CD4-positive, CD25-positive, alpha-beta regulatory T cell (primary cell): ENCODE data around the gene MSN. TPM values are rescaled to one million over a fixed set of nuclear protein-coding genes. Genes with fewer than 3 reads are reported as not detected.

Experiments used
- ATAC-seq, 2 donors: fragments of 150-1000 bp; cut with Tn5 transposase; one replicate each; pipeline ENCODE4 v1.10.0; 2021; ENCODE audit warnings: low read depth in 2 of 2, moderate number of reproducible peaks in 2 of 2, moderate library complexity in 1 of 2
- DNase-seq, 3 donors: peaks; one replicate each; pipeline versions ENCODE4 v3.0.0 to v3.0.0-alpha.2; 2012 to 2022; ENCODE audit warnings: mixed read lengths in 1 of 3
- H3K27ac ChIP-seq: one replicate; pipeline ENCODE4 v1.7.0; 2013; ENCODE audit warnings: mild to moderate bottlenecking, low read length; ENCODE audit not compliant: insufficient read depth, poor library complexity, severe bottlenecking
- H3K27me3 ChIP-seq: one replicate; pipeline ENCODE4 v1.7.0; 2013; ENCODE audit warnings: low read length; ENCODE audit not compliant: control insufficient read depth, insufficient read depth
- H3K36me3 ChIP-seq: one replicate; pipeline ENCODE4 v1.7.0; 2013; ENCODE audit warnings: mild to moderate bottlenecking, low read length, moderate library complexity; ENCODE audit not compliant: control insufficient read depth, insufficient read depth
- H3K4me1 ChIP-seq: 2 replicates; pipeline ENCODE4 v1.7.0; 2013; ENCODE audit warnings: mild to moderate bottlenecking, low read length; ENCODE audit not compliant: insufficient read depth, control insufficient read depth, poor library complexity, severe bottlenecking
- H3K4me3 ChIP-seq: one replicate; pipeline ENCODE4 v1.7.0; 2013; ENCODE audit warnings: low read depth, mild to moderate bottlenecking, low read length, moderate library complexity
- H3K9me3 ChIP-seq, 2 experiments: 1 replicate in 1 of 2; 2 replicates in 1 of 2; pipeline ENCODE4 v1.7.0; 2013; ENCODE audit warnings: low read length in 2 of 2, mild to moderate bottlenecking in 1 of 2, moderate library complexity in 1 of 2; ENCODE audit not compliant: control insufficient read depth in 2 of 2
- H3K27ac Mint-ChIP-seq, 3 donors: one replicate each; pipeline ENCODE4 v1.8.0; 2020 to 2022; ENCODE audit warnings: mild to moderate bottlenecking in 3 of 3, mixed read lengths in 3 of 3, moderate library complexity in 2 of 3
- H3K27me3 Mint-ChIP-seq: one replicate; pipeline ENCODE4 v1.8.0; 2022; ENCODE audit warnings: mild to moderate bottlenecking, mixed read lengths
- H3K36me3 Mint-ChIP-seq: one replicate; pipeline ENCODE4 v1.8.0; 2020; ENCODE audit warnings: mixed read lengths
- H3K4me1 Mint-ChIP-seq, 4 donors: one replicate each; pipeline ENCODE4 v1.8.0; 2020 to 2022; ENCODE audit warnings: mixed read lengths in 4 of 4, mild to moderate bottlenecking in 1 of 4
- H3K4me3 Mint-ChIP-seq, 4 donors: one replicate each; pipeline ENCODE4 v1.8.0; 2020 to 2022; ENCODE audit warnings: mild to moderate bottlenecking in 4 of 4, mixed read lengths in 4 of 4, moderate library complexity in 3 of 4
- H3K9me3 Mint-ChIP-seq, 7 donors: one replicate each; pipeline ENCODE4 v1.8.0; 2020 to 2022; ENCODE audit warnings: mixed read lengths in 7 of 7, mild to moderate bottlenecking in 3 of 7, moderate library complexity in 2 of 7
- polyA plus RNA-seq, 4 donors: library from polyadenylated mRNA; unstranded; fragments of 300-500 nt; fragmentation: Illumina TruSeq; gene quantifications; one replicate each; pipeline ENCODE4 v1.2.3, GENCODE V29; 2021
- total RNA-seq: library from RNA; stranded (reverse); gene quantifications from one replicate; pipeline ENCODE4 v1.2.3, GENCODE V29; 2022

MSN gene
- total and polyA plus RNA-seq, 5 donors from 2014 or later = 339 to 527 (median 438) TPM

DNA sequence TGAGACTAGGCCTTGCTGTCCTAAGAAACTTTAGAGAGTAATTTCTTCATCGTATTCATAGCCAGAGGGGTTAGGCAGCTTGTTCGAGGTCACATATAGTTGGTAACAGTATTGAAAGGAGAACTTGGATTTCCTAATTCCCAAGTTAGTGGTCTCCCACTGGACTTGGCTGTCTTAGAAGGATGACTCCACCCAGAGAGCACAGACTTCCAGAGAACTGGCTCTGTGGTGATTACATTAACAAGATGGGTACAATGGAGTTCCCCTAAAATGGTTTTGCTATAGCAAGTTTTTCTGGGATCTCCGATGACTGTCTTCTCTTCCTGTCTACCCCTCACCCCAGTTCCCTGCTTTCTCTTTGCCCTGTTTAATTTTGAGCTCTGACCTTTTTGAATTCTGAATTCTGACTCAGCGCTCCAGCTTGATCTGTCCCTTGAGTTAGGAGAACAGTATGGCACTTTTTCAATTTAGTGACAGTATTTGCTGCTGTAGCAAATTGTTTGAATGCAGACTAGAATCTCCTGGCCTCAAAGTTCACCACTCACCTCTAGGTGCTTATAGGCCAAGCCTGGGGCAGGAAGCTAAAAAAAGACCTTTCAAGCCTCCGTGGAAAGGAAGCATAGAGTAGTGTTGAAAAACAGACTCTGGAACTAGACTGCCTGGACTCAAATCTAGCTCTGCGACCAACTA lies 6.9 kb downstream of the MSN start:
- Histone ChIP-seq H3K4me3 (peak overlapping the region; percentile 83), H3K36me3 (peaks cover 6% of the 10 kb centered on the region), H3K4me1 (peaks cover 73% of the 10 kb centered on the region), H3K27ac (peak overlapping the region; percentile 56), H3K27me3 (no peaks in the 10 kb centered on the region), H3K9me3 (no peaks in the 10 kb centered on the region)
- Mint-ChIP-seq H3K27me3 (no peaks in the 10 kb centered on the region), H3K4me3 (peak overlapping the region; percentile 82 to 98 (median 90)), H3K4me1 (peaks cover 34 to 89% (median 51%) of the 10 kb centered on the region in 4 donors), H3K9me3 (no peaks in the 10 kb centered on the region), H3K27ac (peak overlapping the region; percentile 89 to 94 (median 92)), H3K36me3 (peaks cover 37% of the 10 kb centered on the region)
- DNase-seq (peak in 2 of 3 donors; percentile 39 to 63), ATAC-seq (peak; percentile 63 to 80)

- Histone ChIP-seq H3K36me3 (peaks cover 2% of the 10 kb centered on the region), H3K4me1 (peaks cover 91% of the 10 kb centered on the region), H3K27me3 (no peaks in the 10 kb centered on the region), H3K4me3 (peak overlapping the region; percentile 47), H3K9me3 (no peaks in the 10 kb centered on the region), H3K27ac (peak overlapping the region; percentile 47)
- Mint-ChIP-seq H3K27me3 (no peaks in the 10 kb centered on the region), H3K36me3 (peaks cover 39% of the 10 kb centered on the region), H3K27ac (peak overlapping the region; percentile 11 to 91 (median 55)), H3K4me3 (peak overlapping the region in 3 of 4 donors; percentile 62 to 79 (median 62)), H3K9me3 (no peaks in the 10 kb centered on the region), H3K4me1 (peaks cover 37 to 91% (median 61%) of the 10 kb centered on the region in 4 donors)
- no peak for ATAC-seq
- no peak for DNase-seq
These were observed 10.6 kb downstream of the MSN start for GRCh38 chrX:65677954-65678469.

DNA sequence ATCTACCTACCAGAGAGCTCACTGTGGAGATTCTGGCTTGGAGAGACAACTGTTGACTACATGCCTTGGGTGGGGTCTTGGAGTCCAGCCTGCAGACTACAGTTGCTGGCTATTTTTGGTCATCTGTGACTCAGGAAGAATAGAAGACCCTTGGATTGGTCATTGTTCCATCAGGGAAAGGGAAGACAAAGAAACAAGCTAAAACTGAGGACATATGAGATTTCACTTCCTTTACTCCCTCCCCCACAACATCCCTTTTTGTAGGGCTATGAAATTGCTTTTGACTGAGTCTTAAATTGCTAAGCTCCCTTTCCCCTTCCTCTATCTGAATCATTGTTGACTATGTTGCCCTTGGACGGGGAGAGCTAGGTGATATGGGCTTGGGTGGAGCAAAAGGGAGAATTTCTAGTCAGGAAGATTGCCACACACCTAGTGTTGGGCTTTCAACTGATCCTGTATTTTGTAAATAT lies 11.7 kb downstream of the MSN start:
- H3K36me3 ChIP-seq = peaks cover 2% of the 10 kb centered on the region
- Mint-ChIP-seq H3K36me3 (peaks cover 38% of the 10 kb centered on the region), H3K9me3 (no peaks in the 10 kb centered on the region), H3K27me3 (no peaks in the 10 kb centered on the region), H3K4me3 (peak overlapping the region; percentile 40 to 86 (median 70)), H3K27ac (peak overlapping the region; percentile 55 to 87 (median 84)), H3K4me1 (peaks cover 36 to 93% (median 57%) of the 10 kb centered on the region in 4 donors)
- ATAC-seq (no peak), DNase-seq (no peak)
- H3K4me3 ChIP-seq = peak overlapping the region; percentile 47
- H3K9me3 ChIP-seq = no peaks in the 10 kb centered on the region
- no peak overlapping the region for H3K27ac ChIP-seq
- H3K4me1 ChIP-seq = peaks cover 85% of the 10 kb centered on the region
- H3K27me3 ChIP-seq = no peaks in the 10 kb centered on the region

DNA sequence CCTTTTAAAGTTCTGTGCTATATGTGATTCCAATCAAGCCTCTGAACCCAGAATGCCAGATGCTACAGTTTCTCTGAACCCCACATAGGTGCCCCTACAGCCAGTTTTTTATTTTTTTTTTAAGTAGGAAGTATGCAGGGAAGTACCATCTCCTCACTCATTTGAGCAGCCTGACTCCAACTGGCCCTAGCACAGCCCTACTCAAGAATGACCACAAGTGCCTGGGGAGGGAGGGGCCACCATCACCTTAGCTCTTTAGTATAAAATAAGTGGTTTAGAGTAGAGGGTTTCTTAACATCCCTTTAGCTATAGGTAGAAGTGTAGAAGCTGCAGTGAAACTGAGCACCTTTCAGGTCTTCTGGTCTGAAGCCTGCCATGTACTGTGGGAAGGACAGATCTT lies 14.4 kb downstream of the MSN start:
- no peak overlapping the region for H3K27ac ChIP-seq
- H3K4me3 Mint-ChIP-seq = peak overlapping the region; percentile 17 to 76 (median 64)
- peaks cover 26% of the 10 kb centered on the region for H3K36me3 Mint-ChIP-seq
- H3K9me3 ChIP-seq = no peaks in the 10 kb centered on the region
- H3K27me3 Mint-ChIP-seq = no peaks in the 10 kb centered on the region
- H3K36me3 ChIP-seq = peaks cover 2% of the 10 kb centered on the region
- H3K4me1 ChIP-seq = peaks cover 89% of the 10 kb centered on the region
- H3K9me3 Mint-ChIP-seq = no peaks in the 10 kb centered on the region
- peak overlapping the region; percentile 51 to 86 (median 71) for H3K27ac Mint-ChIP-seq
- DNase-seq (no peak), ATAC-seq (no peak)
- no peaks in the 10 kb centered on the region for H3K27me3 ChIP-seq
- peaks cover 28 to 94% (median 63%) of the 10 kb centered on the region in 4 donors for H3K4me1 Mint-ChIP-seq
- peak overlapping the region; percentile 53 for H3K4me3 ChIP-seq

GRCh38 chrX:65685112-65685511 lies 17.7 kb downstream of the MSN start:
- Mint-ChIP-seq H3K4me3 (peak overlapping the region in 3 of 4 donors; percentile 61 to 77 (median 69)), H3K9me3 (no peaks in the 10 kb centered on the region), H3K4me1 (peaks cover 31 to 96% (median 66%) of the 10 kb centered on the region in 4 donors), H3K36me3 (peaks cover 29% of the 10 kb centered on the region), H3K27me3 (no peaks in the 10 kb centered on the region), H3K27ac (peak overlapping the region; percentile 8 to 81 (median 66))
- Histone ChIP-seq H3K27me3 (no peaks in the 10 kb centered on the region), H3K4me1 (peaks cover 90% of the 10 kb centered on the region), H3K9me3 (no peaks in the 10 kb centered on the region), H3K4me3 (peak overlapping the region; percentile 44), H3K27ac (no peak overlapping the region), H3K36me3 (no peaks in the 10 kb centered on the region)
- no peak for DNase-seq
- ATAC-seq = no peak

DNA sequence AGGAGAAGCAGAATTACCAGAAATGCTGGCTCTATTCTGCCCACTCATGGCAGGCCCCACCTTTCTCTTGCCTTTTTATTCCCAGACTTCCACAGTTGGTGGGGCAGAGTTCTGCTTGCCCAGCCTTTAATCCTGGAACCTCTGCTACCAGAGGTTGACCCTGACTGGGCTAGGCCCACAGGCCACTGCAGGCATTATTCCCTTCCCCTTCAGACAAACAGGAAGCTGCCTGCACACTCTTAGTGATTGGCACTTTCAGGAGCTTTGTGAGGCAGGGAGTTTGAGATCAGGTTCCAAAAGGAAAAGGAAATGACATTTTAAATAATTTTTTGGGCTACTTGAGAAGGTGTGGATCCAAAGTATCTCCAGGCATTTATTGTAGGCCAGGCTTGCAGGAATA lies 18.8 kb downstream of the MSN start:
- H3K4me1 ChIP-seq = peaks cover 91% of the 10 kb centered on the region
- Mint-ChIP-seq H3K9me3 (no peaks in the 10 kb centered on the region), H3K4me1 (peaks cover 25 to 97% (median 66%) of the 10 kb centered on the region in 4 donors), H3K36me3 (peaks cover 31% of the 10 kb centered on the region), H3K4me3 (peak overlapping the region; percentile 69 to 84 (median 74)), H3K27me3 (no peaks in the 10 kb centered on the region), H3K27ac (peak overlapping the region; percentile 66 to 83 (median 80))
- no peaks in the 10 kb centered on the region for H3K9me3 ChIP-seq
- ATAC-seq (no peak), DNase-seq (no peak)
- H3K4me3 ChIP-seq = peak overlapping the region; percentile 44
- peak overlapping the region; percentile 50 for H3K27ac ChIP-seq
- H3K27me3 ChIP-seq = no peaks in the 10 kb centered on the region
- H3K36me3 ChIP-seq = no peaks in the 10 kb centered on the region

DNA sequence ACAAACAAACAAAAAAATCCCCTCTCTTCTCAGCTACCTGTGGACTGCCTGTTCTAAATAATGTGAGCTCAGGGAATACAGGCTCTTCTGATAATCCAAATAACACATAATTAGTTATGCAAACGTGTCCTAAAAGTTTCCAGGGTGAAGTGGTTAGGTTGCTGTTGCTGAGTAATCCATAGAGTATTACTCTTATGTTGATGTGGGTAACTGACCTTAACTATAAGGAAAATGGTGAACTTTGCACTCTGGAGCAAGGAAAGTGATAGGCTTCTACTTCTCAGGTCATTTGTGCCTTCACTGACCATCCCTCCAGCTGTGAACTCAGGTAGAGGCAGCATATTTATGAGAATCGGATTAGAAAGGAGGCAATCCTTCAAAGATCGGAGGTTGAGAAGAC lies 19.9 kb downstream of the MSN start:
- DNase-seq (no peak), ATAC-seq (no peak)
- H3K36me3 Mint-ChIP-seq = peaks cover 33% of the 10 kb centered on the region
- Histone ChIP-seq H3K27me3 (no peaks in the 10 kb centered on the region), H3K9me3 (no peaks in the 10 kb centered on the region), H3K27ac (peak overlapping the region; percentile 39), H3K4me3 (peak overlapping the region; percentile 21), H3K36me3 (no peaks in the 10 kb centered on the region), H3K4me1 (peaks cover 91% of the 10 kb centered on the region)
- peak overlapping the region; percentile 69 to 84 (median 74) for H3K4me3 Mint-ChIP-seq
- H3K9me3 Mint-ChIP-seq = no peaks in the 10 kb centered on the region
- H3K27ac Mint-ChIP-seq = peak overlapping the region; percentile 55 to 95 (median 66)
- no peaks in the 10 kb centered on the region for H3K27me3 Mint-ChIP-seq
- peaks cover 29 to 97% (median 65%) of the 10 kb centered on the region in 4 donors for H3K4me1 Mint-ChIP-seq
